Hepatocyte (in vitro differentiated cells): Measurements from ENCODE around the gene NFATC4.

Experiments
- EZH2 ChIP-seq: fragments of 200-600 bp; sonication (generic); IDR thresholded peaks from 2 replicates; pipeline ENCODE4 v1.6.1; 2016; ENCODE audit warnings: antibody characterized with exemption, mild to moderate bottlenecking, borderline replicate concordance
- EZH2phosphoT487 ChIP-seq: fragments of 200-600 bp; sonication (generic); IDR thresholded peaks from one replicate; pipeline ENCODE4 v1.6.1; 2018; ENCODE audit warnings: antibody characterized with exemption, mild to moderate bottlenecking, low read depth, moderate library complexity; ENCODE audit not compliant: unreplicated experiment, severe bottlenecking
- TF ChIP-seq, protein P1 (sequence below): fragments of 200-600 bp; sonication (generic); IDR thresholded peaks from 2 replicates; pipeline ENCODE4 v1.5.1; 2016; ENCODE audit warnings: antibody characterized with exemption, mild to moderate bottlenecking; ENCODE audit not compliant: poor library complexity

- TF ChIP-seq, protein P1, sequence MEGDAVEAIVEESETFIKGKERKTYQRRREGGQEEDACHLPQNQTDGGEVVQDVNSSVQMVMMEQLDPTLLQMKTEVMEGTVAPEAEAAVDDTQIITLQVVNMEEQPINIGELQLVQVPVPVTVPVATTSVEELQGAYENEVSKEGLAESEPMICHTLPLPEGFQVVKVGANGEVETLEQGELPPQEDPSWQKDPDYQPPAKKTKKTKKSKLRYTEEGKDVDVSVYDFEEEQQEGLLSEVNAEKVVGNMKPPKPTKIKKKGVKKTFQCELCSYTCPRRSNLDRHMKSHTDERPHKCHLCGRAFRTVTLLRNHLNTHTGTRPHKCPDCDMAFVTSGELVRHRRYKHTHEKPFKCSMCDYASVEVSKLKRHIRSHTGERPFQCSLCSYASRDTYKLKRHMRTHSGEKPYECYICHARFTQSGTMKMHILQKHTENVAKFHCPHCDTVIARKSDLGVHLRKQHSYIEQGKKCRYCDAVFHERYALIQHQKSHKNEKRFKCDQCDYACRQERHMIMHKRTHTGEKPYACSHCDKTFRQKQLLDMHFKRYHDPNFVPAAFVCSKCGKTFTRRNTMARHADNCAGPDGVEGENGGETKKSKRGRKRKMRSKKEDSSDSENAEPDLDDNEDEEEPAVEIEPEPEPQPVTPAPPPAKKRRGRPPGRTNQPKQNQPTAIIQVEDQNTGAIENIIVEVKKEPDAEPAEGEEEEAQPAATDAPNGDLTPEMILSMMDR: no peak
- TF ChIP-seq EZH2 (no peak), EZH2phosphoT487 (no peak)
Observed at GRCh38 chr14:24404814-24405213, 36.8 kb downstream of the NFATC4 start.
